GM13977 (cell line): ENCODE data around the gene CARMIL3.

Experiments
- DNase-seq: peaks from one replicate; pipeline ENCODE4 v3.0.0; 2012; ENCODE audit warnings: low spot score
- CTCF ChIP-seq: IDR thresholded peaks from 2 replicates; pipeline ENCODE4 v1.5.1; 2012; ENCODE audit warnings: mild to moderate bottlenecking, control low read depth; ENCODE audit not compliant: insufficient read depth; ENCODE audit errors: extremely low read depth, missing control alignments
- in situ Hi-C: fragments of 300-500 bp; cut with MboI; formaldehyde crosslinking; loops from one replicate; pipeline ENCODE4 v1.12.0; 2022; ENCODE audit warnings: low sequenced_read_pairs, low pct_unique_long_range_greater_than_20kb, mixed read lengths, inconsistent platforms; ENCODE audit not compliant: unreplicated experiment

Gene CARMIL3

DNA sequence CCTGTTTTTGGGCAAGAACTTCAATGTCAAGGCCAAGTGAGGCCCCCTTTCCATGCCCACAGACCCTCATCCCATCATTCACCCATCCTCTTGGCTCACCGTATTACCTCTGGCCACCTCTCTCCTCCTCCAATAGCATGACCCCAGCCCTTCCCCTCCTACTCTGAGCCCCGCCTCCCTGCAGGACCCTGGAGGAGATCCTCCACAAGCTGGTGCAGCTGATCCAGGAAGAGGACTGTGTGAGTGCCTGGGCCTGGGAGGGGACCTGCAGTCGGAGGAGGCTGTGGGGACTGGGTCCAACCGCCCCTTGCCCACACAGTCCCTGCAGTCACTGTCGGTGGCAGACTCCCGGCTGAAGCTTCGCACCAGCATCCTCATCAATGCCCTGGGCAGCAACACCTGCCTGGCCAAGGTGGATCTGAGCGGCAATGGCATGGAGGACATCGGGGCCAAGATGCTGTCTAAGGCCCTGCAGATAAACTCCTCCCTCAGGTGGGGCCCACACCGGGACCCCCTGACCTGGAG lies 7.2 kb downstream of the CARMIL3 start:
- in situ Hi-C loops, result no loop called here
- TF ChIP-seq CTCF, result no peak
- no peak for DNase-seq

DNA sequence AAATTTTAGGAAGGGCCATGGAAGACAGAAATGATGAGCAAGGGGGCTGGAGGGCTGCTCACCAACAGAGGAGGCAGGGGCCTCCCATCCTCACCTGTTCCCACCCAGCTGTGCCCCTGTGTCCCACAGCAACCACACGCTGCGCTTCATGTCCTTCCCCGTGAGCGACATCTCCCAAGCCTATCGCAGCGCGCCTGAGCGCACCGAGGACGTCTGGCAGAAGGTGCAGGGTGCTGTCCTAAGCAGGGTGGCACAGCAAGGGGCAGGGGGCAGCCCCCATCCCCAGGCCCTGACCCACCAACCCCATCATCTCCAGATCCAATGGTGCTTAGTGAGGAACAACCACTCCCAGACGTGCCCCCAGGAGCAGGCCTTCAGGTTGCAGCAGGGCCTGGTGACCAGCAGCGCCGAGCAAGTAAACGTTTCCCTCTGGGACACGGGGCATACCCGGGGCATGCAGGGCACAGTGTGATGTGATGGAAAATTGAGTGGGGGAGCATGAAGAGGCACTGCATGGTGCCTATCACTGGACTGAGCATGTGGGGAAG lies 8.1 kb downstream of the CARMIL3 start:
- DNase-seq, result no peak
- in situ Hi-C loops, result no loop called here
- no peak for TF ChIP-seq CTCF

- TF ChIP-seq CTCF, result no peak
- no peak for DNase-seq
- in situ Hi-C loops, result no loop called here
Observed at GRCh38 chr14:24060443-24060842, 8.6 kb downstream of the CARMIL3 start.

DNA sequence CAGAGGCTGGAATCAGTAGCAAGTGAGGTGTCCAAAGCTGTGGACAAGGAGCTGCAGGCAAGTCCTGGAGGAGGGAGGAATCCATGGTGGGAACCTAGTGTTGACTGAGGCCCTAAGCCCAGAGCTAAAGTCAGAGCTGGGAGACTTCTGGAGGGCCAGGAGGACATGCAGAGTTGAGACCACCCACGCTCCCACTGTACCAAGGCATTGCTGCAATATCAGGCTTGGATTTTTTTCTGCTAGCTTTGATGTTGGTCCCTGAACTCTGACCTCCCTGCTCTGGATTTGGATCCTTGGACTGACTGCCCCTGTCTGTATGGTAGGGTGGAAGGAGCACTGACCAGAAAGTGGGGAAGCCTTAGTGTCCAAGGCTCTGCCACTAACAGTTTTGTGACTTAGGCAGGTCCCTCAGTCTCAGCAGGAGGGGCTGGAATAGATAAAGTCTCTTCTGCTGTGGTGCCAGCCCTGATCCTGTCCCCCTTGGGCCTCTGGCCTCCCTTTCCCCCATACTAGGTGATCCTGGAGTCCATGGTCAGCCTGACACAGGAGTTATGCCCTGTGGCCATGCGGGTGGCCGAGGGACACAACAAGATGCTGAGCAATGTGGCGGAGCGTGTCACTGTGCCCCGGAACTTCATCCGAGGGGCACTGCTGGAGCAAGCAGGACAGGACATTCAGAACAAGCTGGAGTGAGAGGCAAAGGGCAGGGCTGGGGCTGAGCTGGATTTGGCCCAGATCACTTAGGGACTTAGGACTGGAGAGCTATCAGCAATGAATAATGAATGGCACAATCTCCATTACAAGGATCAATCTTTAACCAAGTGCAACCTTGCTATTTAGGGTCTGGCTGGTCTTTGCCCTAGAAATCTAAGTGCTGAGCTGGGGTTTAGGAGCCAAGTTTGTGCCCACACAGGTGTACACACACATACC lies 9.4 kb downstream of the CARMIL3 start:
- in situ Hi-C loops, result no loop called here
- DNase-seq, result no peak

GRCh38 chr14:24062216-24062980 lies 10.6 kb downstream of the CARMIL3 start:
- in situ Hi-C loops, result no loop called here

More for the DNA sequence above, 9.4 kb downstream of the CARMIL3 start:
- no peak for TF ChIP-seq CTCF

More at GRCh38 chr14:24062216-24062980, 10.6 kb downstream of the CARMIL3 start:
- TF ChIP-seq CTCF, result no peak
- DNase-seq, result no peak
